Peyer's patch (tissue), 4 donors: ENCODE measurements around the gene PVALEF.

Source experiments
- POLR2A ChIP-seq, 2 donors: fragments of 450-650 bp; IDR thresholded peaks; one replicate each; pipeline ENCODE4 v1.5.1; 2017; ENCODE audit warnings: antibody characterized with exemption in 2 of 2, mild to moderate bottlenecking in 2 of 2, moderate library complexity in 2 of 2
- TF ChIP-seq, protein P1 (sequence below), 6 experiments: fragments of 450-650 bp in 4 of 6; fragments of 200-600 bp in 2 of 6; sonication (generic) in 1 of 6; IDR thresholded peaks; one replicate each; pipeline ENCODE4 v1.5.1; 2017 to 2019; ENCODE audit warnings: antibody characterized with exemption in 6 of 6, mild to moderate bottlenecking in 3 of 6, moderate library complexity in 1 of 6

DNA sequence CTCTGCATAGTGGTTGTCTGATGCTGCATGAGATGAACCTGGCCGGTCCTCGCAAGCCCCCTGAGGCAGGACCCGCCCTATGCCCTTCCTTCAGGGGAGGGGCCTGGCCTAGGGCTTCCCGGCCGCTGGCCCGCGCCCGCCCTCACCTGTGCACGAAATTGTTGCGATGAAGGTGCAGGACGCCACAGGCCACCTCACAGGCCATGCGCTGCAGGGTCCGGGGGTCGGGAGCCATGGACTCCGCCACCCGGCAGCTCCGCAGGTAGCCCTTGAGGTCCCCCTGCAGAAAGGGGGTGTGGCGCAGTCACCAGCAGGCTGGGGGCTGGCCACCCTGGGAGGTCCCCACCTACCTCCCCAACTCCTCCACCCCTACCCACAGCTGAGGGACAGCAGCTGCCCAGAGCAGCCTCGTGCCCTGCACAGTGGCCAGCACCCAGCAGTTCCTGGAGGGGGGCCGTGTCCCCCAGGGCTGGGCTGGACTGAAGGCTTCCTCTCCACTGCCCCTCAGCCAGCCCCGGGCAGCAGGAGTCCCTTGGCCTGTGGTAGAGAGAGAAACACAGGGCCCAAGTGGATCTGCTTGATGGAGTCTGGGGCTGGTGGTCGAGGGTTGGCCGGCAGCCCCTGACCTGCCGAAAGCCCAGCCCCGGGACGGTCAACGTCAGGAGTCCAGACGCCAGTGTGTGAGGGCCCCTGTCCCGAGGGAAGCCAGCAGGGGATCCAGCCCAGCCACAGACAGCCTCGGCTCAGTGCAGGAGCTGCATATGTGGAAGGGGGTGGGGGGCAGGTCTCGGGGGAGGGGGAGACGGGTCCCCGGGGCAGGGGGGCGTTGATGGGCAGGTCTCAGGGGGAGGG is 38.8 kb upstream of the PVALEF start:
- TF ChIP-seq, protein P1, sequence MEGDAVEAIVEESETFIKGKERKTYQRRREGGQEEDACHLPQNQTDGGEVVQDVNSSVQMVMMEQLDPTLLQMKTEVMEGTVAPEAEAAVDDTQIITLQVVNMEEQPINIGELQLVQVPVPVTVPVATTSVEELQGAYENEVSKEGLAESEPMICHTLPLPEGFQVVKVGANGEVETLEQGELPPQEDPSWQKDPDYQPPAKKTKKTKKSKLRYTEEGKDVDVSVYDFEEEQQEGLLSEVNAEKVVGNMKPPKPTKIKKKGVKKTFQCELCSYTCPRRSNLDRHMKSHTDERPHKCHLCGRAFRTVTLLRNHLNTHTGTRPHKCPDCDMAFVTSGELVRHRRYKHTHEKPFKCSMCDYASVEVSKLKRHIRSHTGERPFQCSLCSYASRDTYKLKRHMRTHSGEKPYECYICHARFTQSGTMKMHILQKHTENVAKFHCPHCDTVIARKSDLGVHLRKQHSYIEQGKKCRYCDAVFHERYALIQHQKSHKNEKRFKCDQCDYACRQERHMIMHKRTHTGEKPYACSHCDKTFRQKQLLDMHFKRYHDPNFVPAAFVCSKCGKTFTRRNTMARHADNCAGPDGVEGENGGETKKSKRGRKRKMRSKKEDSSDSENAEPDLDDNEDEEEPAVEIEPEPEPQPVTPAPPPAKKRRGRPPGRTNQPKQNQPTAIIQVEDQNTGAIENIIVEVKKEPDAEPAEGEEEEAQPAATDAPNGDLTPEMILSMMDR (IDR thresholded peaks at IDR 0.05) = no peak
- TF ChIP-seq POLR2A (IDR thresholded peaks at IDR 0.05) = no peak
